ENCODE results near the gene FGD6. TPM values are rescaled to one million over a fixed set of nuclear protein-coding genes. Genes with fewer than 3 reads are reported as not detected.
A peak's percentile ranks its signal among the peaks of the same experiment; 100 is the strongest.

Gene FGD6
- total and polyA plus RNA-seq, 2 donors (not counting 1 experiment from before 2014, with no cell fraction given), result 1.2 to 8.4 TPM

- CTCF ChIA-PET, result interaction anchor here (0.7 to 2.1 kb wide), 3 partner anchors 15 to 348 kb away, joined by 3 to 7 read pairs (median 5); partner anchors contain the start of genes FGD6 and VEZT
- no peaks in the 10 kb centered on the region for H3K27me3 Mint-ChIP-seq
- peaks cover 47% of the 10 kb centered on the region for H3K4me1 Mint-ChIP-seq
These were observed 17.0 kb downstream of the FGD6 start for GRCh38 chr12:95200128-95200894.

More at GRCh38 chr12:95200128-95200894, 17.0 kb downstream of the FGD6 start:
- ATAC-seq (ENCODE audit: low read depth), result no peak
- H3K9me3 ChIP-seq (ENCODE audit: control extremely low read depth in 1 of 3, control insufficient read depth in 2 of 3, insufficient read depth in 1 of 3, low read length in 2 of 3), result no peaks in the 10 kb centered on the region
- peaks cover 4 to 13% of the 10 kb centered on the region in 2 donors for H3K4me1 ChIP-seq (ENCODE audit: control insufficient read depth in 2 of 2, insufficient read depth in 2 of 2, low read length in 2 of 2)
- peak overlapping the region in 1 of 2 donors; percentile 23 for H3K27ac ChIP-seq (ENCODE audit: low read length in 2 of 2)
- H2AFZ ChIP-seq (ENCODE audit: insufficient read depth, low read depth, low read length, poor library complexity, severe bottlenecking), result peak overlapping the region; percentile 12
- no peaks in the 10 kb centered on the region for H3K27me3 ChIP-seq (replicated peaks in 1 of 4; ENCODE audit: control extremely low read depth in 1 of 4, control insufficient read depth in 3 of 4, insufficient read depth in 4 of 4, low read length in 3 of 4)
- peak overlapping the region; percentile 17 for H3K4me2 ChIP-seq (replicated peaks; ENCODE audit: low read depth, low read length, poor library complexity, severe bottlenecking)
- H3K27ac Mint-ChIP-seq, result peak overlapping the region; percentile 39
- POLR2A ChIA-PET, result interaction anchor here (0.6 kb wide), 1 partner anchor 15 kb away, joined by 8 read pairs; no protein-coding TSS in a partner anchor
- H3K36me3 ChIP-seq (replicated peaks in 1 of 2; ENCODE audit: control extremely low read depth in 1 of 2, control insufficient read depth in 1 of 2, extremely low read depth in 1 of 2, insufficient read depth in 2 of 2, low read length in 1 of 2), result no peaks in the 10 kb centered on the region
- H3K9ac ChIP-seq (ENCODE audit: low read length), result no peak overlapping the region
- intact Hi-C loops (cut with micrococcal nuclease), result no loop called here
- no peak for DNase-seq
- H4K20me1 ChIP-seq (ENCODE audit: control insufficient read depth, insufficient read depth, low read length, poor library complexity, severe bottlenecking), result no peaks in the 10 kb centered on the region
- 89% methylated on average over 3 of the region's 5 CpGs for WGBS (ENCODE audit: insufficient coverage)
- no peaks in the 10 kb centered on the region for H3K79me2 ChIP-seq (ENCODE audit: control insufficient read depth, insufficient read depth, low read length)
- TF ChIP-seq EZH2 (IDR thresholded peaks at IDR 0.05; ENCODE audit: borderline replicate concordance, insufficient read depth, low read depth, low read length, poor library complexity, severe bottlenecking), result no peak
- TF ChIP-seq, protein P1, sequence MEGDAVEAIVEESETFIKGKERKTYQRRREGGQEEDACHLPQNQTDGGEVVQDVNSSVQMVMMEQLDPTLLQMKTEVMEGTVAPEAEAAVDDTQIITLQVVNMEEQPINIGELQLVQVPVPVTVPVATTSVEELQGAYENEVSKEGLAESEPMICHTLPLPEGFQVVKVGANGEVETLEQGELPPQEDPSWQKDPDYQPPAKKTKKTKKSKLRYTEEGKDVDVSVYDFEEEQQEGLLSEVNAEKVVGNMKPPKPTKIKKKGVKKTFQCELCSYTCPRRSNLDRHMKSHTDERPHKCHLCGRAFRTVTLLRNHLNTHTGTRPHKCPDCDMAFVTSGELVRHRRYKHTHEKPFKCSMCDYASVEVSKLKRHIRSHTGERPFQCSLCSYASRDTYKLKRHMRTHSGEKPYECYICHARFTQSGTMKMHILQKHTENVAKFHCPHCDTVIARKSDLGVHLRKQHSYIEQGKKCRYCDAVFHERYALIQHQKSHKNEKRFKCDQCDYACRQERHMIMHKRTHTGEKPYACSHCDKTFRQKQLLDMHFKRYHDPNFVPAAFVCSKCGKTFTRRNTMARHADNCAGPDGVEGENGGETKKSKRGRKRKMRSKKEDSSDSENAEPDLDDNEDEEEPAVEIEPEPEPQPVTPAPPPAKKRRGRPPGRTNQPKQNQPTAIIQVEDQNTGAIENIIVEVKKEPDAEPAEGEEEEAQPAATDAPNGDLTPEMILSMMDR (IDR thresholded peaks at IDR 0.05), result no peak
- H3K9me3 Mint-ChIP-seq (ENCODE audit: insufficient read depth), result no peaks in the 10 kb centered on the region
- peak overlapping the region; percentile 33 for H3K4me3 Mint-ChIP-seq
- no peak overlapping the region for H3K4me3 ChIP-seq (ENCODE audit: control extremely low read depth in 1 of 5, extremely low read depth in 1 of 5, insufficient read depth in 1 of 5, low read depth in 2 of 5, low read length in 4 of 5)
